ENCODE data around the gene TMEM255B.

TMEM255B gene

DNA sequence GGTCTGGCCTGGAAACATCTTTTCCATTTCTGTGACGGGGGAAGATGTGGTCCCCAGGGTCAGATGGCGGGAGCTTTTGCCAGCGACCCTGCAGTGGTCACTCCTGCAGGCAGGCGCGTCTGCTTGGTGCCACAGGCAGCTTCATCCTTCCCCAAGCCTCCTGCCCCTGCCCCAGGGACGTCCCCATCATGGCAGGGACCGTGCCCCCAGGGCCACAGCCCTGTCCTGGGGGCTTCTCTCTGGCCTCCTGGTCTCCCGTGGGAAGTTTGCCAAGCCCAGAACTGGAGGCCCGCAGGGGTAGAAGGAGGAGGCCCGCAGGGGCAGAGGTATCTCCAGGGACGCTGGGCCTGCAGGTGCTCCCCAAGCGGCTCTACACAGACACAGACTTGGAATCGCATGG lies 47.5 kb downstream of the TMEM255B start:
- DNase-seq: no peak

DNA sequence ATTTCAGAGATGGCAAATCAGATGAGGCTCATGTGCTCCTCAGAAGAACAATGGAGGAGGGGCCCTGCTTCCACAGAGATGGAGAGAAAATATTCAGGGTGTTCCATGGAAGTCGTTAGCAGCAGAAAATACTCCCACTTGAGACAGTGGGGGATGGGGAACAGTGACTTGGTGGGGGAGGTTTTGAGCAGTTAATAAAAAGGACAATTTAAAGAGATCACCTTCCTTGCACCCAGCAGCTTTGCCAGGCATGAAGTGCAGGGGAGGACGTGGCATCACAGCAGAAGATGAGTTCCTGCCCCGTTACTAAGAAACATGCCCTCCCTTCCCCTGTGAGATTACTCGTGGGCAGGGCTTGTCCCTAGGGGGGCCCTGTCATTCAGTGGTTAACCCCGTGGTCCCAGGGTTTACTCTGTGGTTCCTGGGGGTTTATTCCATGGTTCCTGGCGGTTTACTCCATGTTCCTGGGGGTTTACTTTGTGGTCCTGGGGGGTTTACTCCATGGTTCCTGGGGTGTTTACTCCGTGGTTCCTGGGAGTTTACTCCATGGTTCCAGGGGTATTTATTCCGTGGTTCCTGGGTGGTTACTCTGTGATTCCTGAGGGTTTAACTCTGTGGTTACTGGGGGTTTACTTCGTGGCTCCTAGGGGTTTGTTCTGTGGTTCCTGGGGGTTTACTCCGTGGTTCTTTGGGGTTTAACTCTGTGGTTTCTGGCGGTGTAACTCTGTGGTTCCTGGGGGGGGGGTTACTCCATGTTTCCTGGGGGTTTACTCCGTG lies 49.2 kb downstream of the TMEM255B start:
- DNase-seq: no peak

DNA sequence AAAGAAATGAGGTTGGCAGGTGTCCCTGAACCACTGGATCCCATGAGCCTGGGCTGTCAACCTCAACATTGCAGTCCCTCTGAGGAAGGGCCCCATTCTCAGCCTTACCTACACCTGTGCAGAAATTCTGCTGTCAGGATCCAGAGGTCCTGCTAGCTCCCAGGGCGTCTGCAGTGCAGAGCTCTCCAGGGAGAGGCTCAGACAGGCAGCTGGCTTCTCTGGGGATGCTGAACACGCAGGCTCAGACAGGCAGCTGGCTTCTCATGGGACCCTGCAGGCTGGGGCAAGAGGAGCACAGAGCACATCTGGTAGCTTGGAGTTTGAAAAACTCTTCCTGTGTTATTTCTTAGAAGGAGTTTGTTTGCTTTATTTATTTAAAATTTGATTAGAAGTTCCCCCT lies 50.9 kb downstream of the TMEM255B start:
- no peak for DNase-seq

DNA sequence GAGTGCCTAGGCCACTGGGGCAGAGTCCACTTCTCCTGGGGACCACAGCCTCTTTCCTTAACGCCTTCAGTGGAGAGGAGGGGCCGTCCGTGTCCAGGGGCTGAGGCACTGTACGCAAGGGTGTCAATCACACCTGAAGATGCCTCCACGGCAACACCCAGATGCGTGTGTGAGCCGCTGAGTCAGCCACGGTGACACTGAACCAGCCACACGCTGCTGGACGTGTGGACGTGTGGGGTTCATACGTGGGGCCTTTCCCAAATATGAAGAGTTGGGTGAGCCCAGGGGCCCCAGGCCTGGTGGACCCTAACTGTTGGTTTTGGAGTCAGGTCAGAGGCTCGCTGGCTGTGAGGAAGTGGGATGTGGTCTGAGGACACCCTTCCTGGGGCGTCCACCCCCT lies 51.6 kb downstream of the TMEM255B start:
- no peak for DNase-seq

DNA sequence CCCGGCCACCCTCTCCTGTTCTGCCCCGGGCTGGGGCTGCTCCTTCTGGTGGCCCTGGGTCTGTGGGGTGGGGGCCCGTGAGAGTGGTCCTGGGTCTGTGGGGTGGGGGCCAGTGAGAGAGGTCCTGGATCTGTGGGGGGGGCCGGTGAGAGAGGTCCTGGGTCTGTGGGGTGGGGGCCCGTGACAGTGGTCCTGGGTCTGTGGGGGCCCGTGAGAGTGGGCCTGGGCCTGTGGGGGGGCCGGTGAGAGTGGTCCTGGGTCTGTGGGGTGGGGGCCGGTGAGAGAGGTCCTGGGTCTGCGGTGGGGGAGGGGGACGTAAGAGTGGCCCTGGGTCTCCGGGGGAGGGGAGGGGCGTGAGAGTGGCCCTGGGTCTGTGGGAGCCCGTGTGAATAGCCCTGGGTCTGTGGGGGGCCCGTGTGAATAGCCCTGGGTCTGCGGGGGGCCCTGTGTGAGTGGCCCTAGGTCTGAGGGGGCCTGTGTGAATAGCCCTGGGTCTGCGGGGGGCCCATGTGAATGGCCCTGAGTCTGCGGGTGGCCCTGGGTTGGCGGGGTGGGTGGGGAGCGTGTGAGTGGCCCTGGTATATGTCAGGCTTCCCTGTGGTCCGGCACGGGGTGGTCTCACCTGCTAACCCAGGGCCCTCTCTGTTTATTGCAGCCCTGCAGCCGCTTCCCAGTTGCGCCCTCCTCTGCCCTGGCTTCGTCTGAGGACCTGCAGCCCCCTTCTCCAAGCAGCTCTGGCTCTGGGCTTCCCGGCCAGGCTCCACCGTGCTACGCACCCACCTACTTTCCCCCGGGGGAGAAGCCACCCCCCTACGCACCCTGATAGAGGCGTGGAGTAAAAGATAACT lies 52.3 kb downstream of the TMEM255B start:
- DNase-seq: no peak

DNA sequence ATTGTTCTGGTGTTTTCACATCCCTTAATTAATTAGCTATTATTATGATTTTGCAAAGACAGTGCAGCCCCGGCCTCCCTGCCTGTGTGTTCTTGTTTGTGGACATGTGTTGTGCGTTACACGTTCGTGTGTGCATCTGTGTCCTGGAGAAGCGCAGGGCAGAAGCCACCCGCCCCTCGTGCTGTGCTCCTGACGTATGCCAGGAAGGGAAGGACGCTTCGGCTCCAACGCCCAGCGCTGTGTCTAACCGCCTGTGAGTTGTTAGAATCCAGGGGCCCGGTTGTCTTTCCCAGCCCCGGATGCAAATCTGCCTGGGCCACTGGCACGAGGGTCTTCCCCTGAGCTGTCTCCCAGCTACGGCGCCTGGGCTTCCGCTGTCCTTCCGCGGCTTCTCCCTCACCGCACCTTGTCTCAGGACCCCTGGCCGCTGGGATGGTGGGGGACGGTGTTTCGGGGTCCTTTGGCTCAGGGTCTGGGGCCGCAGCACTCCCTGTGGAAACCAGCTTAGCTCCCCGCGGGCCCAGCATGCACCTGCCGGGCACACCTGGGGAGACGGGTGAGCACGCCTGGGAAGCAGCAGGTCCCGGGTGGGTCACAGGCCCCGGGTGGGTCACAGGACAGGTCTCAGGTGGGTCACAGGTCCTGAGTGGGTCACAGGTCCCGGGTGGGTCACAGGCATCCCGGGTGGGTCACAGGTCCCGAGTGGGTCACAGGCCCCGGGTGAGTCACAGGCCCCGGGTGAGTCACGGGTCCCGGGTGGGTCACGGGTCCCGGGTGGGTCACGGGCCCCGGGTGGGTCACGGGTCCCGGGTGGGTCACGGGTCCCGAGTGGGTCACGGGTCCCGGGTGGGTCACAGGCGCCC lies 53.4 kb downstream of the TMEM255B start:
- no peak for DNase-seq

DNA sequence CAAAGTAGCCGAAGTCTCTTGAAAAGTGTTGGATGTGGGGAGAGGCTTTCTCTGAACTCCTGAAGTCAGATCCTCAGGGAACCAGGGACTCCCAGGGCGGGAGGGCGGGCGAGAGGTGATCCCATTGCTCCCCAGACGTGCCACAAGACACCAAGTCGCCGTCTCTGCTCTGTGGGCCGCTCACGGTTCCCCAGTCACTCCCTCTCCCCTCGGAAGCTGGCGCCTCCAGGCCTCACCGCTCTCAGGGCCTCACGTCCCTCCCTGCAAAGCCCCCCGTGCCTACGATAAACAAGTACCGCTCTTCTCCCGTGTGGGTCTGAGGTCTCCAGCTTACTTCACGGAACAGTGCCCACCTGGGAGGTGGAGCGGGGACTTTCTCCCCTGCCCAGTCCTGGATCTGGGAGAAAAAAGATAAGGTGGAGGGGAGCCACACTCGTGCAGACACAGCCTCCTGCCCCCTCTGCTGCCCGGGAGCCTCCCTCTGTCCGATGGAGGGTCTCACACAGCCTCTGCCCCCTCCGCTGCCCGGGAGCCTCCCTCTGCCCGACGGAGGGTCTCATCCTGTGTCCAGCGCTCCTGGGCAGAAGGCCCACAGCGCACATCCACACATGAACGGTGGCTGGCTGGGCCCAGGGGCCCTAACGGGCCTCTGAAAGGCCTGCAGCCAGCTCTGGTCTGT lies 54.2 kb downstream of the TMEM255B start:
- no peak for DNase-seq

DNA sequence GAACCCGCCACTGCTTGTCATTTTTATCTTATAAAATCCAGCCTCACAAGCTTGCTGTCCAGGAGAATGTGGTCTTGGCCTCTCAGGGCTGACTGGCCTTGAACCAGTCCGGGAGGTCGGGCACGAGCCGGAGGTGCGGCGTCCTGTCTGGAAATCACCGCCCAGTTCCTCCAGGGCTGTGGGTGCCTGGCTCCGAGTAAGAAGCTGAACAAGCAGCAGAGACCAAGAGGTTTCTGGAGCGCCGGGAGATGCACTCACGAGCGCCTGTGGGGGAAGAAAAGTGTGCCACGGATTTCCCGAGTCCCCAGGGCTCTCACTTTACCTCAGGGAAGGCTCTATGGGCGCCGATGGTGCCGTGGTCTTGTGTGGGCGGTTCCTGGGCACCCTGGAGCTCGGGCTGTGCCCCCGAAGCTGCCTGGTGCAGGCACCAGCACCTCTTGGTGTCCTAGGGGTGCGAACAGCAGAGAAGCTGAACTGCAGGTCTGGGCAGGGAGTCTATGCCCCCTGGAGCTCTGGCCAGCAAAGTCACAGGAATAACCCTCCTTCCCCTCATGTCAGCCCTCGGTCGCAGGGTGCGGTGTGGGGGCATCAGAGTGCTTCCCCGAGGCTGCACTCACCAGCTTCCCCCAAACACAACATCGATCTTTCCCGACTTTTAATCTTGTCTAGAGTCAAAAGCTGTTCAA lies 54.9 kb downstream of the TMEM255B start:
- DNase-seq: no peak

DNA sequence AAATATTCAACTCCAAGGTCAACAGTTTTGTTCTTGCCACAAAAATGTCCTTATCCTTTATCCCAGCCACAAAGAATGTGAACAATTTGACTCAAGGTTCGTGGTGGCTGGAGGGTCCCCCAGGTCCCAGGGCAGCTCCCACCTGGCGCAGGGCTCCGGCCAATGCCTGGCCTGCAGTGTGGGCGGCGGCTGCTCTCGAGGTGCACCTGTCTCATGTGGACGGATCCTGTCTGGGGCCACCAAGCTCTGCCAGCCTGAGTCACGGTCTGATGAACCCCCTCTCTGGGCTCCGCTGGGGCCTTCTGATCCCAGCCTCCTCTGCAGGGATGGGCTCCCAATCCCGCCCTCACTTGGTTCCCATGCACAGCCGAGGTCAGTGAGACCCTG lies 55.4 kb downstream of the TMEM255B start:
- DNase-seq: no peak

DNA sequence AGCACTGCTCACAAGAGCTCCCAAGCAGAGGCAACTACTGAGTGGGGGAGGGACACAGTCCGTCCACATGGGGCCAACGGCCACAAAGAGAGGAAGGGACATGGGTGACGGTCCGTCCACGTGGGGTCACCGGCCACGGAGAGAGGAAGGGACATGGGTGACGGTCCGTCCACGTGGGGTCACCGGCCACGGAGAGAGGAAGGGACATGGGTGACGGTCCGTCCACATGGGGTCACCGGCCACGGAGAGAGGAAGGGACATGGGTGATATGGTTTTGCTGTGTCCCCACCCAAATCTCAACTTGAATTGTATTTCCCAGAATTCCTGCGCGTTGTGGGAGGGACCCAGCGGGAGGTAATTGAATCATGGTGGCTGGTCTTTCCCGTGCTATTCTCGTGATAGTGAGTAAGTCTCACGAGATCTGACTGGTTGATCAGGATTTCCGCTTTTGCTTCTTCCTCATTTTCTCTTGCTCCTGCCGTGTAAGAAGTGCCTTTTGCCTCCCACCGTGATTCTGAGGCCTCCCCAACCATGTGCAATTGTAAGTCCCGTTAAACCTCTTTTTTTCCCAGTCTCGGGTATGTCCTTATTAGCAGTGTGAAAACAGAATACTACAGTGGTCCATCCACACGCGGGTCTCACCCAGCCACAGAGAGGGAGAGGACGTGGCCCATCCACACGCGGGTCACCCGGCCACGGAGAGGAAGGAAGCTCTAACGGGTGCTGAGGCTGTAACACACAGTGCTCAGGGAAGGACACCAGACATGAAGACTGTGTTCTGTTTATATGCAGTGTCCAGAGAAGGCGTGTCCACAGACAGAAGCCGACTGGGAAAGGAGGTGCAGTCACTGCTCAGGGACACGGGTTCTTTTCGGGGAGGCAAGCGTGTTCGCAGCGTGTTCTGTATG lies 56.4 kb downstream of the TMEM255B start:
- DNase-seq: peak; percentile 45

DNA sequence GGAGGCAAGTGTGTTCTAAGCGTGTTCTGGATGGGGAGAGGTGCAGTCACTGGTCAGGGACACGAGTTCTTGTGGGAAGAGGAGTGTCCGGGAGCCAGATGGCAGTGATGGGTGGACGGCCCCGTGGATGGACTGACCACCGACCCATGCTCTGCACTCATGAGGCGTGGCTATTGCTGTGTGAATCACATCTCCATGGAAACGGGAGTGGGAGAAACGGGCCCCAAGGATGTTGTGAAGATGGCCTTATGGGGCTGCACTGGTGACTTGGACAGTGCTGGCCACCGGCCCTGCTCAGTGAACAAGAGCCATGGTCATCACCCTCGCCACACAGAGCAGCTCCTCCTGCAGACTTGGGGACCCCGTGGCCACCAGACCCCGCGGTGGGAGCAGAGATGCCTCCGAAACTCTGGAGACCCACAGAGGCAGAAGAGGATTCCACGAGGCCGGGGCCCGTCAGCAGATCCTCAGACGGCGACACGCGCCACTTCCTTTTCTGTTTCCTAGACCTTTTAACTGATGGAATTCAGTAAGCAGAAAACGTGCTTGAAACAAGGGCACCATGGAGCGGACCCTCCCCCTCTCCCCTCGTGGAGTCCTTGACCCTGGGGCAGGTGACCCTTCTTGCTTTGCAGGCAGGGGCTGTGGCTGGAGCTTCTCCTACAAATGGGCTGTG lies 57.4 kb downstream of the TMEM255B start:
- peak; percentile 31 for DNase-seq

DNA sequence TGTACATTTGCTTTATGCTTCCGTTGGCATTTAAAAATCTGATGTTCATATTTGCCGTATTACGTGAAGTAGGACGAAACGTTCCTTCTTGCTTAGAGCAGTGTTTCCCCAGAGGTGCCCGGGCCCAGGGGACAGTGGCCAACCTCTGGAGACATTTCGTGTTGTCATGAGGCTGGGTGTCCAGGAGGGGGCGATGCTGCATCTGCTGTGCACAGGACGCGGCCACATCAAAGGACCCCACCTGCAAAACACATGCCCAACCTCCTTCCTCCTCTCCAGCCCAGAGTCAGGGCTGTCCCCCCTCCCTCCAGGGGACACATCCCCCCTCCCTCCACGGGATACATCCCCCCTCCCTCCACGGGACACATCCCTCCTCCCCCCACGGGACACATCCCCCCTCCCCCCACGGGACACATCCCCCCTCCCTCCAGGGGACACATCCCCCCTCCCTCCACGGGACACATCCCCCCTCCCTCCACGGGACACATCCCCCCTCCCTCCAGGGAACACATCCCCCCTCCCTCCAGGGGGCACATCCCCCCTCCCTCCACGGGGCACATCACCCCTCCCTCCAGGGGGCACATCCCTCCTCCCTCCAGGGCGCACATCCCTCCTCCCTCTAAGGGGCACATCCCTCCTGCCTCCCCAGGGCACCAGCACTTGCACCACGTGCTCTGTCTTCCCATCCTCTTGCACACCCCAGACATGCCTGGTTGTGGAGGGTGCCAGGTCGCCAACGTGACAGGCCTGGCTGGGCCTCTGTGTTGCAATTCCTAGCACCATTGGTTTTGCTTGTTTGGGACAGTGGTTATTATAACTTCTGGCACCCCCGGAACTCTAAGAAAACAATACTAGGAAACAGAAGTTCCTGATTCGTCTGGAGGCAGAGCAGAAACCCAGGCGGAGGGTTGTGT lies 58.2 kb downstream of the TMEM255B start:
- DNase-seq: peak; percentile 93

DNA sequence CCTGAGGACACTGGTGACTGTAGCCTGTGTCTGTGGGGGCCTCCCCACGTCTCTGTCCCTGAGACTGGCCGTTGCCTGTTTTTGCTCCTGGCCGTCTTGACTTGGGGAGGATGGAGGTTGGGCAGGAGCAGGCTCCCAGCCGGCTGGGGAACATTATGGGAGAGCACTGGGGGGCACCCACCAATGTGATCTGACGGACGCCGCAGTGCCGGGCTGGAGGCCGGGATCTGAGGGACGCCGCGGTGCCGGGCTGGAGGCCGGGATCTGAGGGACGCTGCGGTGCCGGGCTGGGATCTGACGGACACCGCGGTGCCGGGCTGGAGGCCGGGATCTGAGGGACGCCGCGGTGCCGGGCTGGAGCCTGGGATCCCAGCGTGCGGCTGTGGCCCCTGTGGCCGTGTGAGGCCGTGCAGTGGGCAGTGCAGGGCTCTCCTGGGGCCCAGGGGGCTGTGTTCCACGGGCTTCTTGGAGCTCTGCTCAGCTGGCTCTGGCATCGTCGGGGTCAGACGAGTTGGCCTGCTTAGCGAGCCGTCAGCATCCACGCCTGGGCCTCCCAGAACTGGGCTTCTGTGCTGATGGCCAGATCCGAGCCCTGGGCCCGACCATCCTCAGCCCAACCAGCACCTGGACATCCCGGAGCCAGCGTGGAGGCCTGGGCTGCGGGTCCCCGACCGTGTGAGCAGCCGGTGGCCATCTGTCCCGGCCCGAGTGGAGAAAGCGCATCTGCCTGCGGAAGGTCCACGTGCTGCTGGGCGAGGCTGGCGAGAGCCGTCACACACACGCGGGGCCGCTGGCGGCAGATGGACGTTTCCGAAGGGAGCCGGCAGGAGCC lies 59.0 kb downstream of the TMEM255B start:
- no peak for DNase-seq

DNA sequence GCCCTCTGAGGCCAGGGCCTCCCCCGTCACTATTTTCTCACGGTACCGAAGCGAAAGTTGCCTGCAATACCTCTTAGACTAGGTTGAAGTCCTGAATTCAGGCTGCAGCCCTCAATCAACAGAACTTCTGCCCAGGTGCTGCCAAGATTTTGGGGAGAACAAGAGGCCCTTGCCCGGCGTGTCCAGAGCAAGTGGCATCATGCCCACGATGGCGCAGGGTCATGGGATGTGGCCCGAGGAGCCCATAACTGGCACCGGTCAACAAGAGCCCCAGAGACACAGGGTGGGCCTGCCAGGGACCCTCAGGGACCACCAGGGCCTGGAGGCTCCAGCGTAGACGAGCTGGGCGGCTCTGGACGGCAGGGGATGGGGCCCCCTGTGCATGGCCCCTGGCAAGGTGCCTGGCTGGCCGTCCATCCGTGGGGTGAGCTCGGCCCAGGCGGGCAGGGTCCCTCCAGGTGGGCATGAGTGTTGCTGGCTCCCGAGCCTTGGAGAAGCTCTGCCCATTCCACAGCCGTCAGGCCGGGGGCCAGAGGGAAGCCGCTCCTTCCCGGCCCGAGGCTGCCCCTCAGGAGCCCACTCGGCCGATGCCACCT lies 59.8 kb downstream of the TMEM255B start:
- no peak for DNase-seq

DNA sequence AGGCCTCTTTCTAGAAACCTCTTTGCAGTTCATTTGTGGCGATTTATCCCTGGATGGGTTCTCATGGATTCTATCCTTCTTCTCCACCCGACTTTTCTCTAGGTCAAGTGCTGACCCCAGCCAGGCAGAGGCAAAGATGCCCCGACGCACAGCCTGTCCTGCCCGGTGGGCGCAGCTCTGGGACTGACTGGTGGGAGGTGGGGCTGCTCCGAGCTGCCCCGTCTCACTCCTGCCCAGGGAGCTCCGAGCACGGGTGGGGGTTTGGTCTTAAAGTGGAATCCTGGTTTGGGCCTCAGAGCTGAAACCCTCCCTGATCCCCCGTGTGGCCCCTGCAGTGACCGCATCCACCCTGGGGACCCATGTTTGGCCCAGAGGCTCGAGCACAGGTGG lies 60.3 kb downstream of the TMEM255B start:
- no peak for DNase-seq

DNA sequence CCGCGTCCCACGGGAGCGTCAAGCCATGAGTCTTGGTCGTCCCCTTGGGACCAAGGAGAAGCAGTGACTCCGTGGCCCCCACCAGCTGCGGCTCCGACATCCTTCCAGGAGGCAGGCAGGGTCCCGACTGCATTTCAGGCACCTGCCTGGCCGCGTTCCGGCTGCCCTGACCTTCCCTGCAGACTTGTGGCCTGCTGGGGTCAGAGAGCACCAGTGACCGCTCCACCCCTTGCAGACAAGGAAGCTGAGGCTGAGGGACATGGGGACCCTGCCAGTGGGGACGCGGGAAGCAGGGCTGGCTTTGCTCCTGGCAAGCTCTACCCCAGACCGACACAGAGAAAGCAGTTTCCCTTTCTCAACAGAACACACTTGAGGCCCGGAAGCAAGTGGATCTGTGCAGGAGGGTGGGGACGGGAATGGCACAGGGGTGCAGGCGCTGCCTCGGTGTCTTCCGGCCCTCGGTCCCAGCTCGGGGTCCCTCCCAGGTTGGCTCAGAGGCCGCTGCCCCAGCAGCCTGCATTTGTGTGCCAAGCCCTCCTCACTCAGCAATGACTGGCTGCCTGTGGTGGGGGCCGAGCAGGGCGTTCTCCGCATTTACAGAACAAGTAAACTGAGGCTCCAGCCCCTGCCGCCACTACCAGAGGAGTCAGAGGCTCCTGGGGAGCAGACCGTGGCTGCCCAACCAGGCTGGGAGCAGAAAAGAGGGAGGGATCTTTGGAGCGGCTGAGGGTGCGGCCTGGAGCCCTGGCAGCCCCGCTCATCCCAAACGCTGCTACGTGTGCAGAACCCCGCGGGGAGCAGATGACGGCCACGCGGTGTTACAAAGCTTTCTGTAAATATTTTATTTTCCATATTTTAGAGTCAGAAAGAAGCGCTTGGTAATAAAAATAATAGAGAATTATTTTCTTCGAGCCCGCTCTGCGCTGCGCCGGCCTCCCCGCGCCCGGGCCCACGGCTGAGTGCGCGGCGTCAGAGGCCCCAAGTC lies 61.0 kb downstream of the TMEM255B start:
- no peak for DNase-seq
